GM21737 (cell line): ENCODE measurements around the gene RBM20.
A peak's percentile ranks its signal among the peaks of the same experiment; 100 is the strongest.
"Not testable (repeated sequence)": the region's sequence is repeated elsewhere in the genome, so short reads cannot be mapped to it uniquely, and the experiment has no call there.

Source experiments
- ATAC-seq: cut with Tn5 transposase; IDR thresholded peaks from one replicate; pipeline ENCODE4 v1.9.1; 2021; ENCODE audit warnings: mild to moderate bottlenecking, moderate library complexity; ENCODE audit not compliant: unreplicated experiment

RBM20 gene

DNA sequence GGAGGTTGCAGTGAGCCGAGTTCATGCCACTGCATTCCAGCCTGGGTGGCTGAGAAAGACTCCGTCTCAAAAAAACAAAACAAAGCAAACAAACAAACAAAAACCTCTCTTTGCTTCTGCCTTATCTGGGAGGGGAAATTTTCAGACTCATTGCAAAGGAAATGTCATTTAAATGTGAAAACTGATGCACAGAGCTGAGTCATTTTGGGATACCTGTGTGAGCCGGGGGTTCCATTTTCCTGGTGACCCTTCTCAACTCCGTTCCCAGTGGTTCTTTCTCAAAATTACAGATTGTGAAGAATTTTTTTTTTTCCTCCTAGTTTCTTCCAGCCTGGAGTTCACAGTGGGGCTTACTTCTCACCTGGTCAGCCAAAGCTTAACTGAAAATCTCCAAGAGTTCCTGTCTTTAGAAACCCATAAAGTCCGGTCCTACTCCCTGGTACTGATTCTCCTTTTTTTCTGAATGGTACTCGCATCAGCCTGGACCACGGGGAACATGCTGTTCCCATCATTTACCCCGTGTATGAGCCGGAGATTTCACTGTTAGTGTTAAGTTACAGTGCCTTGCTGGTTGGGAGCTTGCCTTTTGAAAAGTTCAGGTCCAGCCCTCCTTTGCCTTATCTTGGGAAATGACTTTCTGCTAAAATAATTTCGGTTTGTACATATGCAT is 56.9 kb downstream of the RBM20 start:
- no peak for ATAC-seq

DNA sequence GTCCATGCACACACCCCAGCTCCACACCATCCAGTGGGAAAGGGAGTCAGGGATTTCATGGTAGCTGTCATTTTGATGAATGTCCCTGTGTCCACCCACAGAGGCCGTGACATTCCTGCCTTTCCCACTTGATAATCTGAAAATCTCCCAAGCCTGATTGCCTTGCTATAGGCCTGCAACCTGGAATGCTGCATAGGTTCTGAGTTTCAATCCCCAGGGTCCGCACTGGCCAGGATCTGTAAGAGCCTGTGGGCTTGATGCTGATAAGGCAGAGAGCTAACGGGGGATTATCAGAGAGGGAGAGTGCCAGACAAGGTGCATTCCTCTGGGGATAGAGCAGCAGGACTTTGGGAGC is 57.5 kb downstream of the RBM20 start:
- ATAC-seq, result no peak

DNA sequence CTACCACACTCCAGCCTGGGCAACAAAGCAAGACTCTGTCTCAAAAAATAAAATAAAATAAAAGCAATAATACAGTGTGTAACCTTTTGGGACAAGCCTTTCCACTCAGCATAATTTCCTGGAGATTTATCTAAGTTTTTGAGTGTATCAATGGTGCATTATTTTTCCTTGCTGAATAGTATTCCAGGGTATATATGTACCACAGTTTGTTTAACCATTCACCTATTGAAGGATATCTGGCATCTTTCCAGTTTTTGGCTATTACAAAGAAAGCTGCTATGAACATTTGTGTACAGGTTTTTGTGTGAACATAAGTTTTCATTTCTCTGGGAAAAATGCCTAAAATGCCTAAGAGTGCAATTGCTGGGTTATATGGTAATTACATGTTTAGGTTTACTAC is 59.9 kb downstream of the RBM20 start:
- ATAC-seq, result no peak

DNA sequence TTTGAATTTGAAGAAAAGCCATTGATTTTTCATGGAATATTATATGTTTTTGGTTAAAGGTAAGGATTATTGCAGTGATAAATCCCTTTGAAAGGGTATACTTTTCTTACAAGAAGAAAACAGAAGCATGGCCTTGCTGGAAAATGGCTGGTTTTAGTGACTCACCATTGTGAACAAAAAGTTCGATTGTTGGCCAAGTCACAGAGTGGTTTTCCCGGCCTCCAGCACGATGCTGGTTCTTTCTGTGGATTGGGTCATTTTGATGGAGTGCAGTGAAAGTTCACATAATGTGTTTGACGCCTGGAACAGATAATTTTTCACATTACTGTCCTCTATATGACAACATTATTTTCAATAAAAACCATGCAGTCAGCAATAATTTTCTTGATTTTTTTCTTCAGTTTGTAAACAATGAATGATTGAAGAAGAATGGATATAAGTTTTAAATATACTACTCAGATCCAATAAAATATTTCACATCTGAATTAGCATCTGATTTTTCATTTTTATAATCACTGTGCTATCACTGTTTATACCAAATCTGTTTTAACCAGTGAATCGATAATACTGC is 60.9 kb downstream of the RBM20 start:
- no peak for ATAC-seq

DNA sequence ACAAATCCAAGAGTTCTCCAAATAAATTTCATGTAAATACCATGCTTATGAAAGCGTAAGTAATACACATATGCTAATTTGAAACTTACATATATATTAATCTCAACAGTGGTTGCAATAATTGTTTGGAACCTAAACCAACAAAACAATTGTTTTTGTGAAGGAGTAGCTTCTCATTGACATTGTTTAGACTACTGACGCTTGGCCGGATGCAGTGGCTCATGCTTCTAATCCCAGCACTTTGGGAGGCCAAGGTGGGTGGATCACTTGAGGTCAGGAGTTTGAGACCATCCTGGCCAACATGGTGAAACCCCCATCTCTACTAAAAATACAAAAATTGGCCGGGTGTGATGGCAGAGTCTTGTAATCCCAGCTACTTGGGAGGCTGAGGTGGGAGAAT is 61.5 kb downstream of the RBM20 start:
- ATAC-seq, result not testable (repeated sequence)

DNA sequence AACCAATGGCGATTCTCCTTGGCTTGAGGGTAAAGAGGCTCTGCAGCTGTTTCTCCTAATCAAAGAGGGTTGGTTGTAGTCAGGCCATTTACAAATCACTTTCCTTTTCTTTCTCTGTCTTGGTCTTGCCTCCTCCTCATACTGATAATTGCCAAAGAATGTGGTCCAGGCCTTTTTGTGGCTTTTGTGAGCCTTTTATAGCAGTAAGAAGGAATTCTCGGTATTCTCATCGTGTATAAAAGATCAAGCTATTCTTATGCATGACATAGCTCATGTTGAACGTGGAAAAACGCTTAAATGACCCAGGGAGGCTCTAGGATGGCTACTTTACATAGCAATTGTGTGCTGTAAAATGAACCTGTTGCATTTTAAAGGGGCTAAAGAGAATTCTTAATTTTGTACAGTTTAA is 62.6 kb downstream of the RBM20 start:
- ATAC-seq, result no peak

DNA sequence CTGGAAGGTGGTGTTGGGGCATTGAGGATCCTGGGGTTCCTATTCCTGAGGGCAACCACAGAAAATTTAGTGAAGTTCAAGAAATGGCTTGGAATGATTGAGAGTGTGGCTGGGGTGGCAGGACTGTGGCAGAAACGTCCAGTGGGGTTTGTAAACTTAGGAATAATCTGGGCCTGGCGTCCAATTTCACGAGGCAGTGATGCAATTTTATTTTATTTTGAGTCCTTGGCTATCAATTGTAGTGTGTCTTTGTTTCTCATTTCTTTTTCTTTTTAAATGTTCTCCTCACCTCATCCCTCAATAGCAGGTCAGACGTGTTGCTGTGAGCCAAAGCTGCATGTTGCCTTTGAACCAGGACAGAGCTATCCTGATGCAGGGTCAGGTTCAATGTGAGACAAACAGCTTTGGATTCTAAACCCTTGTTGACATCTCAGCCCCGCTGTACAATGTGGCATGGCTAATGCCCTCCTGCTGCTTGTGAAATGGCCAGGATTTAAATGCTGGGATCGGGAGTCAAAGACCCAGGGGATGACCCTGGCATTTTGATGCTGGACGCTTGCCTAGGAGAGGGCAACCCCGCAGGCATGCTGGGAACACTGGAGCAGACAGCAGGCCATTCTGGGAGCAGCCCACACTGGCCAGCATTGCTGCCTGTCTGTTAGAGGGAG is 64.8 kb downstream of the RBM20 start:
- ATAC-seq, result no peak

DNA sequence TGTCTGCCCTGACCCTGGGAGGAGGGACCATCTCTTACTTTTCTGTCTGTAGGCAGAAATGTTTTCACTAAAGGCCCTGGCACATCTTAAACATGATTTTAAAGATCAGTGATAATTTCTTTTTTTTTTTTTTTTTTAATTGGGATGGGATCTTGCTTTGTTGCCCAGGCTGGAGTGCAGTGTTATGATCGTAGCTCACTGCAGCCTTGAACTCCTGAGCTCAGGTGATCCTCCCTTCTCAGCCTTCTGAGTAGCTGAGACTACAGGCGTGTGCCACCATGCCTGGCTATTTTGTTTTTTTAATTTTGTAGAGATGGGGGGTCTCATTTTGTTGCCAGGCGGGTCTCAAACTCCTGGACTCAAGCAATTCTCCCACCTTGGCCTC is 65.3 kb downstream of the RBM20 start:
- no peak for ATAC-seq

DNA sequence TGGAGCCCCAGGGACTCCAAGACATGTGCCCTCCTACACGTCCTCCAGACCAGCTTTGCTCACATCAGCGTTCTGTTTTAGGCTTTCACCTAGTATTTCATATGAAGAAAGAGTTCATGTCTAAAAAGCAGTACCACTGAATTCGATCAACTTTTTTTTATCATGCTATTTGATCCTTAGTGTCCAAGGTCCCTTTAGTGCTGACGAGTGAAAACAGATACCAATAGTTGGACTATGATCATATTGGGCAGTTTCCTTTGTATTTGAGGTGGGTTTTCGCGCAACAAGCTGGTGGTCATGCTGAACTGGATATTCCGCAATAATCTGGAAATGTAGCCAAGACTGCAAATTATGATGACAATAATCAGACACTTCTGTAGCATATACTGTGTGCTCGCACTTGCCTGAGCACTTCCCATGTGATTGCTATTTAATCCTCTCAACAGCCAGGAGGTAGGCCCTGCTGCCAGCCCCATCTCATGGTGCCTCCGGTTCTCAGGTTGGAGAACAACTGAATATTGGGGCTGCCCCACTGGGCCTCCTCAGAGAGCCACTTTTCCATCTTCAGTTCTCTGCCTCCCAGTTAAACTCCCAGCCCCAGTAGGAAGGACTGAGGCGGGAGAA is 65.9 kb downstream of the RBM20 start:
- ATAC-seq, result no peak

DNA sequence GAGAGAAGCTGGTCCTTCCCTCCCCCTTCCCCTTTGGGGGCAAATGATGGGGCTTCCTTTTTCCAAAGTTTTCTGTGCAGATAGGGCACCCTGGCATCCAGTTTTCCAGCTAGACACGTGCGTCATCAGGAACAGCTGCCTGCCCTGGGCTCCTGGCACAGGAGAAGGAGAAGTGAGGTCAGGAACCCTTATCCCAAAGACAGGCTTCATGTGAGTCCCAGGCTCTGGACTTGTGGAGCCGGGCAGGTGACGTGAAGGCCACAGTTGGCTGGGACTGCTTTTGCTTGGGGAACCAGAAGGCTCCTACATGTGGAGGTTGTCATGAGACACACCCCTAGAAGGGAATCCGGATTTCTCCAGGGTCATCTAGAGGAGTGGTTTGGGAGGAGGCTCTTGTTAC is 66.5 kb downstream of the RBM20 start:
- no peak for ATAC-seq

DNA sequence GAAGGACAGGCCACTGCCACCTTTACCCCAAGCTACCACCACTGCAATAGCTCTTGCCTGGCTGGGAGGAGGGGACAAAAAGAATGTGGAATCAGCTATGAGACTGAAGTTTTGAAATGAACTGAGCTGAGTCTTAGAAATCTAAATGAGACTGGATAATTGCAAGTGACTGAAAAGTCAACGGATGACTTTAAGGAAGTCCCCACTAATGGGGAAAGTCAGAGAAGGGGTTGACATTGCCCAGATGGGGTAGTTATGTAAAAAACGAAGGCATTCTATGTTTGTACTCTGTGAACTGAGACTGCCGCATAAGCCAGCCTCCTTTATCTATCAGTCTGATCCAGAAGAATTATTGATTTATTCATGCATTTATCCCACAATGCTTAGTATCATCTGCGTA is 67.2 kb downstream of the RBM20 start:
- ATAC-seq, result no peak

DNA sequence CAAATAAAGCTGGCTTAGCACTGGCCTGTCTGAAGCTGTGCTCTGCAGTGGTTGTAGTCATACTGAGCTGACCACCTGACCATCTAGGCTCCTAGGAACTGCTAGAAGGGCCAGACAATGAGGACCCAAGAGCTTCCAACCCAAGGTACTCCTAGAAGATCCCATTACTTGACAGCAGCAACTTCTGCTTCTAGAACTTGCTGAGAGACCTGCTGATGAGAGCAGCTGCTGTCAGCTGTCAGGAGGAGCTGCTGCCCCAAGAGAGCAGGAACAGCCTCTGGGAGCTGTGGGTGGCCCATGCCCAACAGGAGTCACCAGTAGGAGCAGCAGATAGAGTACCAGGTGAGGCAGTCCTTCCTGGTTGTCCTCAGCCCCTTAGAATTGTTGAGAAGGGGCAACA is 70.2 kb downstream of the RBM20 start:
- no peak for ATAC-seq

DNA sequence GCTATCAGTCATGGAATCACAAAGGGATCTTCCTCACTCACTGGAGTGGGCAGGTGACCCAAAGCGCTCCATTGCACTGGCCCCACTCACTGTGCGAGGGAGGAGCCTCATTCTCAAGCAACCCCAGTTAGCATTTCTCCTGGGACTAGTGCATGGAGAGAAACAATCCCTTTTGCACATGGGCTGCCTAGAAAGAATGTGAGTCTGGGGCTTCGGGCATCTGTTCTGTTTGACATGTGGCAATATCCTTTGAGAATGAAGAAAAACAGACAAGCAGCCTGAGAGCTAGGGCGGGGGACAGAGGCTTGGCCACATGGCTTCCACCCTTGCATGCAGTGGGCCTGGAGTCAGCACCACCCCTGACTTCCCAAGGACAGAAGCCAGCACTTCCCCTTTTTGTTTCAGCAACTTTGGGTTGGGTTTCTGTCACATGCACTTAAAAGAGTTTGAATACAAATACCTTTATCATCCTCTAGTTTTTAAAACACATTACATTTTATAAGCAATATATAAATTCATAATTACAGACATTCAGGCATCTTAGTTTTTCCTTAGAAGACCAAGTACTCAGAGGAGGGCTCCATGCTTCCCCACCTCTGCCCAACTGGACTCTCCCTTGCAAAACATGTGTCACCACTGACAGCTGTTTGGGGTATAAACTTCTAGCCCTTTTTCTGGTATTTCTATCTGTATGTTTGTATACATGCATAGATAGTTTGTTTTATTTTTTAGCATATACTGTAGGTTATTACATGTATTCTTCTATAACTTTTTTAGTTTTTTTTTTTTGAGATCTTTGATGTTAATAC is 73.8 kb downstream of the RBM20 start:
- ATAC-seq, result no peak

DNA sequence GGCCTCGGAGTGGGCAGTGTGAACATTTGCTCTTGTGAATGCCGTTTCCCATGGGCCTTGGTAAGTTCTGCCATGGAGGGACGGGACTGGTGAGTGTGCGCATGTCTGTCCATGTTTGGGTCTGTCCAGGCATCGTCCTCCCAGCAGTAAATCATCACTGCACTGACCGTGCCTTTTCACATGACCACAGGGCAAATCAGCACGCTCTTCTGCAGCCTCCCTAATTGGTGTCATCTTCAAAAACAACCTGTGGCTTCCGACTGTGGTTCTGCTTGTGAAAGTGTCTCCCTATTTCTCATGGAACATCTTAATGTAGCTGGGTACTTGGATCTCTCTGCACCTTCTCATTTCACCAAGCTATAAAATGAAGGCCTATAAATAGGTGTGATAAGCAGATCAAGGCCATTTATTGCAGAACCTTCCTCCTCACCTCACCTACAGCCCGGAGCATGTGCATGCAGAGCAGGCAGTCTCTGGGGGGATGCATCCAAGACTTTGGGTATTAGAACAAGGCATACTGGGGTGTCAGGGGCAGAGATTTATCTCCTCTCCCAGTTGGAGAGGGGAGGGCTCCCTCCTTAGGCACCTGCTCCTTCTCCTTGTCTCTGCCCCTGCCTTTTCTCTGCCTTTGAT is 77.4 kb downstream of the RBM20 start:
- ATAC-seq, result no peak

DNA sequence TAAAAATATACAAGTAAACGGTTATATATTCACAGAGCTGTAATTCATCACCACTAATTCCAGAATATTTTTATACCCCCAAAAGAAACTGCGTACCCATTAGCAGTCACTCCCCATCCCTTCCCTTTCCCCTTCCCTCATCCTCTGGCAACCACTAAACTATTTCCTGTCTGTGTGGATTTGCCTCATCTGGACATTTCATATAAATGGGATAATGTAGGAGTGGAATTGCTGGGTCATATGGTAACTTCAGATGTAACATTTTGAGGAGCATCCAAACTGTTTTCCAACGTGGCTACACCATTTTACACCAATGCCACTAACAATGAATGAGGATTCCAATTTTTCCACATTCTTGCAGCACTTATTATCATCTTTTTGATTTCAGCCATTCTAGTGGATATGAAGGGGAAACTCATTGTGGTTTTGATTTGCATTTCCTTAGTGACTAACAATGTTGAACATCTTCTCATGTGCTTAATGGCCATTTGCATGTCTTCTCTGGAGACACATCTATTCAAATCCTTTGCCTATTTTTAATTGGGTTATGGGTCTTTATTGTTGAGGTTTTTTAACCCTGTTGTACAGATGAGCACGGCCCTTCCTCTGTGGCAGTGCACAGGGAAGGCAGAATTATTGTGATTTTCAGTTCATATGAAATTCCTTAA is 79.2 kb downstream of the RBM20 start:
- no peak for ATAC-seq

DNA sequence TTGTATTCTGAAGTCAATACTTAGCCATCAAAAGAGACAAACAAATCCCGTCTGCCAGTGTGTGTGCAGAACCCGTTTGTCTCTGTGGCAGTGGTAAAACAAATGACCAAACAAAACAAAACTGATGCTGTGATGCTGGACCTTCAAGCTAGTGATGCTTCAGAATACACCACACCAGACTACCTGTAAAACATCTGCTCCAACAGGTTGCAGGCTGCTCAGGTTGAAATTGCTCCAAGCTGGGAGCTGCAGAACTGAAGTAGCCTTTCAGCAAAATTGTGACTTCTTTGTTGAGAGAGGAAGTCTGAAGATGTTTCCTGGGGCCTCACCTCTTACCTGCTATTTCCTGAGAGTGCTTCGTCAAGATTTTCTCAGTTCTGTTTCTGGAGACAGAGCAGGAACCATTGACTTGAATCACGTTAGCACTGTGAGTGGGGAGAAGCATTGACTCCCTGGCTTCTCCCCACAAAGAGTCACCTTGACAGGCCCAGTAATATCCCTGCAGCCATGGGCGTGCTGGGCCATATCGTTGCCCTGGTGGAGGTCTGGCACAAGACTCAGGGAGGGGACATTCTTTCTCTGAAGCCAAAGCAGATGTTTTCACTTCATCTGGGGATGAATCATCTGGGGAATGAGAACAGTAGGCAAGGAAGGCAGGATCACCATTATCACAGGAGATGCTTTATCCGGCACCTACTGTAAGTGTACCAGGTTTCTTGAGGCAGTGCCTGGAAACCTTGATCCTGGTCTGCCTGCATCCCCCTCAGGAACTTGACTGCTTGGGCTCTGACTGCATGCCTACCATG is 80.2 kb downstream of the RBM20 start:
- ATAC-seq, result peak; percentile 69

DNA sequence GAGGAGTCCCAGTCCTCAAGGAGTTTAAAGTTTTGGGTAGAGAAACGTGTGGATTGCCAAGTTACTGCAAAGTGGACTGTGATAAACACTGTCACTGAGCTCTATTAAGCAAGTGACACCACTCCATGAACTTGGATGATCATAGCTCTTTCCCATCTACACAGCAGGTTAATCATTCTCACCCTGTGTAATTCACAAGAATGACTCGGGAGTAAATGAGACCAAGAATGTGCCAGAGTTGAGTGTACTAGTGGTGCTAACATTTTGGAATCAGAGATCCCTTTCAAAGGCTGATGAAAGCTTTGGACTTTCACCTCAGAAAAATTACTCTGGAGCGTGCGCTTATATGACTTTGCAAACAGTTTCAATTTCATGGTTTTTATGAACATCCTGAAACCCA is 80.8 kb downstream of the RBM20 start:
- no peak for ATAC-seq

DNA sequence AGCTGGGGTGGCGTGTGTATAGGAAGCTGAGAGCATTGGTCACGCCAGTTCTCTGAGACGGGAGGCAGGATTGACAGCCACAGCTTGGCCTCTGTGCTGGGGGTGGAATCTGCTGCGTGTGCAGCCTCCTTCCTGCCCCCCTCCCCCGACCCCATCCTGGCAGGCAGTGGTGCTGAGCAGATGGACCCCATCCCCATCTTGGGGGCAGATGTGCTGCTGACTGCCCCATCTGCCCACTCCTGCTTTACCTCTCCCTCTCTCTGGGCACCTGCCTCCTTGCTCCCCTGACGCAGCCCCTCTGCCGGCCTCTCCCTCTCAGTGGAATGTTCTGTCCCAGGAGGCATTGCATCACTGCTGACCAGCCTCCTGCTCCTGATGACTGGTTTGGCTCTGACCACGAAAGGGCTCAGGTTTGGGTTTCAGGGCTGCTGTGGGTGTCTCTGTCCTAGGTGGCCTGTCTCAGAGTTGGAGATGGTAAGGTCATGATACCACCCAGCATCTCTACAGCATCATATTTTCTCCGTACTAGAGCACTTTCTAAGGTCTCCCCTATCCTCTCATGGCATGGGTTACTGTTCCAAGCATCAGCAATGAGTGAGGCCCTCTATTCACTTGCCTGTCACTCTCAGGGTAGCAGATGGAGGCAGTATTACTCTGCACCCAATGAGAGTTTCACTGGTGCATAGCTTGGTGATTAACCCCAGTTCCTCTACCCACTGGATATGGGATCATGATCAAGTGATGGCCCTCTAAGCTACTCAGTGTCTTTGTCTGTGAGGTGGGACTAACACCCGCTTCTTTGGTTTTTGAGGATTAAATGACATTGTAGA is 81.9 kb downstream of the RBM20 start:
- ATAC-seq, result no peak

DNA sequence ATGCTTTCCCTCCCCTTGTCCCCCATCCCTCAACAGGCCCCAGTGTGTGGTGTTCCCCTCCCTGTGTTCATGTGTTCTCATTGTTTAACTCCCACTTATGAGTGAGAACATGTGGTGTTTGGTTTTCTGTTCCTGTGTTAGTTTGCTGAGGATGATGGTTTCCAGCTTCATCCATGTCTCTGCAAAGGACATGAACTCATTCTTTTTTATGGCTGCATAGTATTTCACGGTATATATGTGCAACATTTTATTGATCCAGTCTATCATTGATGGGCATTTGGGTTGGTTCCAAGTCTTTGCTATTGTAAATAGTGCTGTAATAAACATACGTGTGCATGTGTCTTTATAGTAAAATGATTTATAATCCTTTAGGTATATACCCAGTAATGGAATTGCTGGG is 83.6 kb downstream of the RBM20 start:
- not testable (repeated sequence) for ATAC-seq
